ENCODE data around the gene CNKSR2.

CNKSR2 gene

GRCh38 chrX:21645886-21646285, 271.7 kb downstream of the CNKSR2 start:
- TF ChIP-seq POLR2A (IDR thresholded peaks at IDR 0.05; ENCODE audit: extremely low read depth, insufficient read length), result no peak
- H3K4me3 ChIP-seq (ENCODE audit: low read depth, low read length), result no peak overlapping the region
- DNase-seq (ENCODE audit: low read depth), result no peak

GRCh38 chrX:21655901-21656586, 281.8 kb downstream of the CNKSR2 start:
- no peak for DNase-seq (ENCODE audit: low read depth)
- TF ChIP-seq MYC (IDR thresholded peaks at IDR 0.05; ENCODE audit: low read depth, low read length) (no peak), MAX (IDR thresholded peaks at IDR 0.05; ENCODE audit: low read depth, low read length) (no peak), CTCF (IDR thresholded peaks at IDR 0.05; ENCODE audit: low read depth, low read length) (no peak), POLR2A (IDR thresholded peaks at IDR 0.05; ENCODE audit: extremely low read depth, insufficient read length) (no peak)
- no peak overlapping the region for H3K4me3 ChIP-seq (ENCODE audit: low read depth, low read length)

- H3K4me3 ChIP-seq (ENCODE audit: low read depth, low read length), result no peak overlapping the region
- TF ChIP-seq MYC (IDR thresholded peaks at IDR 0.05; ENCODE audit: low read depth, low read length) (no peak), POLR2A (IDR thresholded peaks at IDR 0.05; ENCODE audit: extremely low read depth, insufficient read length) (no peak), CTCF (IDR thresholded peaks at IDR 0.05; ENCODE audit: low read depth, low read length) (no peak), MAX (IDR thresholded peaks at IDR 0.05; ENCODE audit: low read depth, low read length) (no peak)
- no peak for DNase-seq (ENCODE audit: low read depth)
Measured at GRCh38 chrX:21656587-21657317, 282.5 kb downstream of the CNKSR2 start.

DNA sequence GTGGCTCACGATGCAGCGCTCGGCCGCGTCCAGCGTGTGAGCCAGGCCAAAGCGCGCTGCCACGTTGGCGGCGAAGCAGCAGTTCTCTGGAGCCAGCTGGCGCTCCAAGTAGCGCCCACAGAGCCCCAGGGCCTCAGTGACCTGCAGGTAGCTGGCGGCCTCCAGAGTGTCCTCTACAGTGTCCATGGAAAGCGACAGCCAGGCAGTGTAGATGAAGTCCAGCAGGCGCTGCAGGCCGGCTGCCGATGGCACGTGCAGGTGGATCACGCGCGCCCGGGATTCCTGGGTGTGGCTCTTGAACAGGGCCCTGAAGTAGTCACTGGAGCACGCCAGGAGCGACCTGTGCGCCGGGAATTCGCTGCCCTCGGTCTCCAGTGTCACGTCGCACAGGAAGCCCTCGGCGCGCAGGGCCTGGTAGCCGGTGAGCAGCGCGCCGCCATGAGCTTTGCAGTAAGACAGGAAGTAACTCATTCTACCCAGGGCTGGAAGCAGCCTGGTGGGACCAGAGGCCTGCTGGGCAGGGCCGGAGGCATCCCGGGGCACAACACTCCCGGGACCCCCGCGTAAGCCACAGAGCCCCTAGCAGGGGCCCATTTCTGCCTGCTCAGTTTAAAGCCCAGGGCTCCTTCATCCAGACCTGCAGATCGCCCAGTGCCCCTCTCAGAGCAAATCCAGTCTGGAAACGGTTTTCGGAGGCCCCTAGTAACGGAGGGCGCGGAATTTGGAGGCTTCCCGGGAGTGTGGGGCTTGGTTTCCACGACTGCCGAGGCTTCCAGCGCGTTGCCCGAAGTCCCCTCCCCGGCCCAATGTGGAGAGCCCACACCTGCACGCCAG, 283.3 kb downstream of the CNKSR2 start:
- no peak overlapping the region for H3K4me3 ChIP-seq (ENCODE audit: low read depth, low read length)
- TF ChIP-seq POLR2A (IDR thresholded peaks at IDR 0.05; ENCODE audit: extremely low read depth, insufficient read length) (no peak), CTCF (IDR thresholded peaks at IDR 0.05; ENCODE audit: low read depth, low read length) (no peak), MYC (IDR thresholded peaks at IDR 0.05; ENCODE audit: low read depth, low read length) (no peak), MAX (IDR thresholded peaks at IDR 0.05; ENCODE audit: low read depth, low read length) (no peak)
- no peak for DNase-seq (ENCODE audit: low read depth)

- TF ChIP-seq CTCF (IDR thresholded peaks at IDR 0.05; ENCODE audit: low read depth, low read length) (no peak), MYC (IDR thresholded peaks at IDR 0.05; ENCODE audit: low read depth, low read length) (no peak), MAX (IDR thresholded peaks at IDR 0.05; ENCODE audit: low read depth, low read length) (no peak), POLR2A (IDR thresholded peaks at IDR 0.05; ENCODE audit: extremely low read depth, insufficient read length) (no peak)
- DNase-seq (ENCODE audit: low read depth), result no peak
- no peak within 1 kb of the TSS for H3K4me3 ChIP-seq (ENCODE audit: low read depth, low read length)
Measured at GRCh38 chrX:21658152-21658737, 284.0 kb downstream of the CNKSR2 start, which contains the start of gene KLHL34. KLHL34 (minus strand) TSS chrX:21658330; CDS start chrX:21657788, 542 bp downstream.
